Stimulated activated CD4-positive, alpha-beta T cell treated with anti-CD3 and anti-CD28 coated beads, TNF-alpha, amount 100 ng/mL, for 1 hour (primary cell): ENCODE data around the gene MAGI1.

ENCODE experiments used
- DNase-seq, 3 donors: peaks; one replicate each; pipeline ENCODE4 v3.0.0-alpha.2; 2020; ENCODE audit warnings: low read depth in 3 of 3, low spot score in 1 of 3

MAGI1 gene

DNA sequence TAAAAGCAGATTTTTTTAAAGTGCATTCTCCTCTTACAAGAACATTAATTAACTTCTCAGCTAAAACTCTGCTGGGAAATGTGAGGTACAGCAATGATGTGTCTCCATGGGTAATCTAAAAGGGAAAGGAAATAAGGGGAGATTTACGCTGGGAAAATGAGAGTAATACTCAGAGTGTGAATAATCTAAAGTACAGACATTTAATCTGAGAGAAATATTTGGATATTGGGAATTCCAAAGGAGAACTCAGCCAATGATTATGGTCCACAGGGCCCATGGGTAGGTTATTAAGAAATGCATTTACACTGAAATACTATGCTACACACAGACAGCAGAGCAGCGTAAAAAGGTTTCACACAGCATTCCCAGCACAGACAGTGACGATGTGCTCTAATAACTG is 229.9 kb downstream of the MAGI1 start:
- no peak for DNase-seq

DNA sequence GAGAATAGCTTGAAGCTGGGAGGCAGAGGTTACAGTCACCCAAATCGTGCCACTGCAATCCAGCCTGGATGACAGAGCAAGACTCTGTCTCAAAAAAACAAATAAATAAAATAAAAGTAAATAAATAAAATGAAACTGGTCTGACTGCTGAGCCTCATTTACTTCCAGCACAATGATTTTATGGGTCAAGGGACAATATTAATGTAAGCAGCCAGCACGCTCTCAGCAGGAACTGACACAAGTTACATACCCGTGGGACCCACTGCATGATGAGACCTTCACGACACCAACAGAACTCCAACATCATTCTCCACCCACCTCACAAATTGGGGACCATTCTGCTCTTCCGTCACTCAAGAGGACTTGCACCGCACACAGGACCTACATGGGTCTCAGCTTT is 230.3 kb downstream of the MAGI1 start:
- no peak for DNase-seq

DNA sequence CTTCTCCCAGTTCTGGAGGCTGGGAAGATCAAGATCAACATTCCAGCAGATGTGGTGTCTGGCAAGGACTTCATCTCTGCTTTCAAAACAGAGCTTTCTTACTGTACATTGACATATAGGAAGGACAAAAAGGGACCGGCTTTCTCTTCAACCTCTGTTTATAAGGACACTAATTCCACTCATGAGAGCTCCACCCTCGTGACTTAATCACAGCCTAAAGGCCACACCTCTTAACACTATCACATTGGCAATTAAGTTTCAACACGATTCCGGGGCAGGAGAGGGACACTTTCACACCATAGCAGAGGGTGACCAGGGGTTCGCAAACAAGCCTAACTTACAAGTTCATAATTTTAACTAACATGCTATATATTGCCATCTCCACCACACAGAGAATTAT is 231.5 kb downstream of the MAGI1 start:
- DNase-seq = no peak

DNA sequence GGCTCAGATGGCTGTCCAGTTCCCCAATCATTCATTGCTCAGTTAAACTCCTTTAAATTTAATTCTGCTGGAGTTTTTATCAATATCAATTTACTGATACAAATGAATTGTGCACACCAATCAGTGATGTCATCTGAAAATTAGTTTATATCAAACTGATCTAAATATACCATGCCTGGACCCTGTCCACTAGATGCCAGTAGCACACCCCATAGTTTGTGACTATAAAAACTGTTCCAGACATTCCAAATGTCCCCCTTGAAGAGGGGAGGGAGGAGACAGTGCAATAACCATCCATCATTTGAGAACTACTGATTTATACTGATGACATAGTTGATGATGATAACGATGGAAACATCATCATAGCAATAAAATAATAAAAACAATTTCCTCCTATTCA is 232.1 kb downstream of the MAGI1 start:
- no peak for DNase-seq

DNA sequence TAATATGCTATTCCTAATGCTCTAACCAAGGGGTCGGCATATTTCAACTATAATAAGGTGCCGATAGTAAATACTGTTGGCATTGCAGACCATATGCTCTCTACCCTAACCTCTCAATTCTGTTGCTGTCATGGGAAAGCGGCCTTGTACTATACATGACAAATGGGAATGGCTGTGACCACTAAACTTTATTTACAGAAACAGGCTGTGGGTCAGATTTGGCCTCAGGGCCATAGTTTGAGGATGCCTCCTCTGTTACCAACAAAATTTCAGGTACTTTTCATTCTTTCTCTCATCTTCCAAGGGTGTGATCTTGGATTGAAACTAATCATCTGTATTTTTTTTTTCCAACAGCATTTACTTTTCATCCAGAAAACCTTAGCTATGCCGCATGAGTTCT is 242.0 kb downstream of the MAGI1 start:
- no peak for DNase-seq

DNA sequence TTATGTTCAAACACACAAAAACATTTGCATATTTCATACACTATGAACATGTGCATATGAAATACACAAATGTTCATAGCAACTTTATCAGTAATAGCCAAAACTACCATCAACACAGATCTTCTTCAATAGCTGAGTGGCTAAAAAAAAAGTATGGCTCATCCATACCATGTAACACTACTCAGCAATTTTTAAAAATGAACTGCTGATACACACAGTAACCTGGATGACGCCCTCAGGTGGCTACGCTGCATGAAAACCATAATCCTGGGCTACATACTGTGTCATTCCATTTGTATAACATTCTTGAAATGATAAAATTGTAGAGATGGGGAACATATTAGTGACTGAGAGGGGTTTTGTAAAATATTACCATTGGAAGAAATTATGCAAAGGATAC is 243.6 kb downstream of the MAGI1 start:
- no peak for DNase-seq

DNA sequence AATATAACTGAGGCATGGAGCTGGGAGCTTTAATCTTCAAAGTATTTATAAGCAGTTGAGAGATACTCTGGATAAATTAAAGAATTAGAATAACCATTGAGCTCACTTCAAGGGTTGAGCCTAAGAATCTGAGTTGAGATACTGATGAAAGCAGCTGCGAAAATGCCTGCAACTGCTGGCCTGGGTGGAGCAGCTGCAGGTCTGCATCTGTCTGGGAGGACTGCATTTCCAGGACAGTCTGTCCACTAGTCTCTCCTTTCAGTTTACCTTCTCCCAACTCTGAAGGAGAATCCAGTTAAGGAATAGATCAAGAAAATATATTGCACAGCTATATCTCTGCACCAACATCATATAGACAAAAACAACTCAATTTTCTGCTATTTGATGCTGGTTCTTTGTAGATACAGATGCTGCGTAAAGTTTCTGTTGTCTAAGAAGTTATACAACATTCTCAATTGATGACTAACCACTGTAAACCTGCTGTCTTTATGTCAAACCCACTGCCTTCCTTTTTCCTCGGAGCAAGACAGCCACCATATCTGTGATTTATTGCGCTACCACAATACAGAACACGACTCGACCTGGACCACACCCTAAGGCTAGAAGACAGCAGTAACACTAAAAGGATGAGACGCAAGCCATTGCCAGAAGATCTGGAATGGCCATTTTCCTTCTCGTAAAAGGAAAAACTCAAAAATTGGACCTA is 245.1 kb downstream of the MAGI1 start:
- DNase-seq = no peak

DNA sequence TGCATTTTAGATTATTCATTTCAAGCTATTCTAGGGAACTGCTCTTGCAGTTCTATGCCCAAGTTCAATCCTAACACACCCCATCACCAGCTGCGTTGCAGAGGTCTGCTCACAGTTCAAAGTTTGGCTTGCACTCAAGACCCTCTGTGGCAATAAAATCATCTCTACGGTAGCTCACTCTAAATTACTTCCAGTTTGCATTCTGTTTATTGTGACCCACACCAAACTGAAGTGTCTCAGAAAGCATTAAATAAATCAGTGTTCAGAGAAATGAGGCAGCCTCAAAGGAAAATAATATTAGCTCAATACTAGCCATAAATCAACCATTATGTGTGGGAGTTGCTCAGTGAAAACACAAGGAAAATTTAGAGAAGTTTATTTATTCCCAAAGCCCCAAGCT is 250.3 kb downstream of the MAGI1 start:
- DNase-seq = no peak

DNA sequence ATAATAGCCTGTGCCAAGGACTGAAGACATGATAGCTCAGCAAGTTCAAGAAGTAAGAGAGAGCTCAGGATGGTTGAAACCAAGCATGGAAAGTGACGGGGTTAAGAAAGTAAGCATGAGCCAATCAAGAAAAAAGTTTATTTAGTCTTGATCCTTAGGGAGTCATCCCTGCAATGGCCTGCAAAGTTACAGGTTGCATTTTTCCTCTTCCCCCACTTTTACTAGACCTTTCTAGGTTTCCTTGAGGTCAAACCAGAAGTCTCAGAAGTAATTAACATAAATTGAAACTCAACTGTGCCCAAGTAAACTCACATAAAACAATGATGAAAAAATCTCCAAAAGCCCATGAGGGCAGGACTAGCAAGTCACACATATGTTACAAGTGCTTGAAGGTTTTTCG is 250.9 kb downstream of the MAGI1 start:
- no peak for DNase-seq

DNA sequence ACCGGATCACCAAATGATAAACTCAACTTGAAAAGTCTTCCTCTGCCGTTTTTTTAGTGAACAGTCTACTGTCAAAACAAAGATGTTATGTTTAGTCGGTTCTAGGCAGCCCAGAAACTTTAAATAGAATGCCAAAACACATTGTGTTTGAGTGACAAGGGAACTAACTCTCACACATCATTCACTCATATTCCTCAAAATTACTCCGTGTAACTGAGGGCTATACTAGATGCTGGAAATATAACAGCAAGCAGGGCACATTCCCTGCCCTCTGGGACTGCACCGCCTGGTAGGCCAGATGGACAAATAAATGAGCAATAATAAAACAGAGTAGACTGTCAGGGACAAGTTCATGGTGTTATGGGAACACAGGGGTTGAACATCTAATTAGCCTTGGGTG is 251.4 kb downstream of the MAGI1 start:
- no peak for DNase-seq

DNA sequence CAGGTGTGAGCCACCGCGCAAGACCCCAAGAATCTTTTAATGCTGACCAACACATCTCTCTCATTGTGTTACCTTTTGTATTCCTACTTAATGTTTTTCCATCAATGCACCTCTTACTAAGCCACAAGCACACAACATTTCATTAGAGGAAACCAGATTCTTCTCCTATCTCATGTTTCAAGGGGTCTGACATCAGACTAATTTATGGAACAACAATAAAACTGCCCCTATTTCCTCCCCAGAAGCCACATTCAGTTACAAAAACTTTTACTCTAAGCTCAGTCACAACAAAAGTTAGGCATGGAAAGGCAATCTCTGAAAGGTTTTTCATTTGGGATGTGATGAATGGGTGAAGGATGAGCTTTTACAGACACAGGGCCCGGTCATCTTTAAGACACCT is 251.8 kb downstream of the MAGI1 start:
- DNase-seq = no peak

DNA sequence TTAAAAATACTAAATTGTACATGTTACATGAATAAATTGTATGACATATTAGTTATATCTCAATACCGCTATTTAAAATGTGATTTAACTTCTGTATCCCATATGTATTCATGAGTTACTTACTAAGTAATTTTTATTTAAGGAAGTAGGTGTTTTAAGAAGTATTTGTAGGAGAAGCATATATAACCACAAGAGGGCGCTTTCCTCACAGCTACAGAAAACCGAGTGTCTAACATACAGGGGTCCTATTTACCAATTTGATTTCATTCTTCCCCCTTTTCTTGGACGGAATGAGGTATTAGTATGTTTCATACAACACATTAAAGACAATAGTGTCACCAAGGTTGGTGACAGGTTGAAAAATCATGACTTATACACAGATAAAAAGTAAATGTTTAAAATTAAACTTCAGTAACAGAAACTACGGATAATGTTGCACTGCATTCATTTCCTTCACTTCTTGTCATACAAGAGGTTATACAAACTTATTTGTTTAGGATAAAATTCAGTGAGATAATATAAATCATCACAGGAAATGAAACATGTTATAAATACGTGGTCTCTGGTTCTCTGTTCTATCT is 253.6 kb downstream of the MAGI1 start:
- no peak for DNase-seq

DNA sequence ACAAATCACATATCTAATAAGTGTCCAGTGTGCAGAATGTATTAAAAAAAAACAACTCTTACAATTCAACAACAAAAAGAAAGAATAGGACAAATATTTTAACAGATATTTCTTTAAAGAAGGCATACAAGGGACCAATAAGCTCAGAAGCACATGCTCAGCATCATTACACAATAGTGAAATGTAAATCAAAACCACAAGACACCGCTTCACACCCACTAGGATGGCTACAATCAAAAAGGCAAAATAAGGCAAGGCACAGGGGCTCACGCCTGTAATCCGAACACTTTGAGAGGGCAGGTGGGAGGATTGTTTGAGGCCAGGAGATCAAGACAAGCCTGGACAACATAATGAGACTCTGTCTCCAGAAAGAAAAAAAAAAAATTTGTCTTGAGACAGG is 255.6 kb downstream of the MAGI1 start:
- no peak for DNase-seq

DNA sequence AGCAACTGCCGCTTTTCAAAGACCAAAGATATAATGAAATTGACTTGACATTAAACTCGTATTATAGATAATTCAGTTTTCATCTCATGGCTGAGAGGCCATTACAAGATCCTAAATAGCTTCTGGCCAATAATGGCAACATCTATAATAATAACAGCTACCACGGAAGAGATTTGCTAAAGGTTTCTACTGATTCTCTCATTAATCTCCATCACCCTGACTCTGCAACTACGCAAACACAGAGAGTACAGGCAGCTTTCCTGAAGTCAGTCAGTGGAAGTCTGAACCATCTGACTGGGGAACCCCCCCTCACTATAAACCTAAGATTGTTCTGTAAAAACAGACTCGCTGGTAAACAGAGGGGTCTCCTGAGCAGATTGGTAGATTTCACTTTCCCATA is 257.1 kb downstream of the MAGI1 start:
- no peak for DNase-seq

DNA sequence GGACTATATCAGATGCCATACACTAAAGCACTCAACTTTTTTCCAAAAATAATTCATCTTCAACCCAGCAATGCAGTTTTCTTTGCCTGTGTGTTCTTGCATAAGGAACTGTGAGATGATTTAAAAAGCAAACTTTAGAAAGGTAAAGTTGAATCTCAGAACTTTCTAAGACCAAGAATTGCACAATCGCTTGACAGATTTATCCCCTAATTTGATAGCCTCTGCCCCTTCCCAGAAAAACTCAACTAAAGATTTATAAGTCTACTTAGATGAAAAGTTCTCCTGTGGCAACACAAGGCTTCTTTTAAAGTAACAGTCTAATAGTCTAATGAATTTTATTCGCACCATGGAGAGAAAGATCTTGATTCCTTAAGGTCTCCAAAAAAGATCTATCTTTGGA is 259.3 kb downstream of the MAGI1 start:
- no peak for DNase-seq

DNA sequence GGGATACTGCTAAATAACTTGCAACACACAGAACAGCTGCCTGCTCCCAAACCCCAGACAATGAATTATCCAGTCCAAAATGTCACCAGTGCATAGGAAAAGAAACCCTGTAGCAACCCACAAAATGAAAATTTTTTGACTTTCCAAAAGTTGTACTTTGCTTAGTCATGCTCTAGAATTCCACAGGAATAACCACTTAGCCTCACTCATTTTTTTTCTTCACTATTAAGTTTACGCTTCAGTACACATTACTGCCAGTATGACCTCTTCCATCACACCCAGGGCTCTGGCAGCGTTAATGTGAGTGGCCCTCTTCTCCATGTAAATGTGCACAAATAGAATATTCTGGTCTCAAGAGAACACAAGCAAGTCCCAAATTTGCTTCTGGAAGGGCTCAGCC is 259.8 kb downstream of the MAGI1 start:
- no peak for DNase-seq

DNA sequence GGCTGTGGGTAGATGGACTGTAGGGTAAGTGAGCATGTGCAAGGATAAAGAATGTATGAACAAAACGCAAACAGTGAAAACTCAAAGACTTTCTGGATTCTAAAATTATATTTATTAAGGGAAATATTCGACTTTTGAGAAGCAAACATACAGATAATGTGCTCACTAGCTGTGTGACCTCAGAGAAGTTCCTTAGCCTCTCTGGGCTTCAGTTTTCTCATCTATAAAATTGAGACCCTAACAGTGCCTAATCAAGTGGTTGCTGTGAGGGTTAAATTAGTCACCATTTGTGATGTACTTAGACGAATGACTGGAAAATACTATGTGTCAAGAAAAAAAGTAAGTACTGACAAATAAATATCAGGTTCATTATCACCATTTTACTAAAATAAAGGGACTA is 261.7 kb downstream of the MAGI1 start:
- DNase-seq = no peak

DNA sequence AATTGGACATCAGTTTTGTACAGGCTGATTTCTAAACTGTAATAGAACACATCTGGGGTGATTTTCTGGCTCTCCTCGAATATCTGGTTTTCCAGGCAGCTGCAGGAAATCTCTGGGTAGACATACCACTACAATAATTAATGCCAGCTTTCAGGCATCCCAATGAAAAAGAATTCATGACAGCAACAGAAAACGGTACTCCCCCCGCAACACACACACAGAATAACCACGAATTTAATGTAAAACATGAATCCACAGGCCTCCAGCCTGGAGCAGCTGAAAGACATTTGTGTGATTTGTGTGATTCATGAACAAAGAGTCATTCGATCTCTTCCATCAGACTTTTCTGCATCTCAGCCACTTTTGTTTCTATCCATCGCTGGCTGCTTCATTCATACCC is 262.2 kb downstream of the MAGI1 start:
- DNase-seq = no peak

DNA sequence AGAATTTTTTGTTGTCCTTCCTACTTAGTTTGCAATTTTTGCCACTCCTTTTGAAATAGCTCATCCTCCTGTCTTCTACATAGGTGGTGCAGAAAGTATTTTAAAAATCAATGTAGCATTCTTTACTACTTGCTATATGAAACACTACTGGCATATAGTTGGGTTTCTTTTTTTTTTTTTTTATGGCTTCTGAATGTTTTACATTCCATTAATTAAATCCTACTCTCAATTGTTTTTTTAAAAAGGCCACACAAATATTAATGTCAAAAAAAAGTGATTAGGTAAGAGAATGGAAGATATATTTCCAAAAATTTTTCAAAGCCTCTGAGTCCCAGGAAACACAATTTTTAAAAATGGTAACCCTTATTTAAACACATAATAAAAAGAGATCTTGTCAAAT is 262.6 kb downstream of the MAGI1 start:
- no peak for DNase-seq

DNA sequence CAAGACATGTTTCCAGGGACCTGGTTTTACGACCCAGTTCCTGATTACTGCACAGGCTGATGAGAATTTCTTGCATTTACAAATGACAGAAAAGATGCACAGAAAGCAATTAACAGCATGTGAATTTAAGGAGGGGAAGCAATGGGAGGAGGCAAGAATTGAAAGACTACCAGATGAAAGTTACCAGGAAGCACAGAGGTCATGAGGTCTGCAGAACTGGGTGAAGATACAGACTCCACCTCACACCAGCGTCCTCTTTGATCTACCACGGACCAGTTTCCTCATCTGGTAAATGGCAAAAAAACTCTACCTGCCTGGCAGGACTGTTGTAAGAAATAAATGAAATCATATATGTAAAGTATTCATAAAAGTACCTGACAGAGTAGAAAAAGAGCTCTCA is 266.0 kb downstream of the MAGI1 start:
- no peak for DNase-seq

DNA sequence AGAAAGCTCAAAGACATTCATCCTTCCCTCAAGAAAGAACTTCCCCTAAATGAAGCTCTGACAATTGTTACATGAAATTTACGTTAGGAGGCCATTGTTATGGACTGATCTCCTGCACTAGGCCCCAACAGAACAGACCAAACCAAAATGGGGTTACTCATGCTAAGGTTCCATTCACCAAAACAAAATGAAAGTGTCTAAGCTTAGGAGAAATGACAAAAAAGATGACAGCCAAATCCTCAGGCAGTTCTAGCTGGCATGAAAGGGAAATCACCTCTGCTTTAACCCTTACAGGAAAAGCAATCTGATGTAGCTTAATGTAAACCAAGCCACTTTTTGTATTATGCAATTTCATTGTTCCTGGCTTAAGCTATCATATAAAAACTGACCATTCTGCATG is 271.2 kb downstream of the MAGI1 start:
- no peak for DNase-seq

DNA sequence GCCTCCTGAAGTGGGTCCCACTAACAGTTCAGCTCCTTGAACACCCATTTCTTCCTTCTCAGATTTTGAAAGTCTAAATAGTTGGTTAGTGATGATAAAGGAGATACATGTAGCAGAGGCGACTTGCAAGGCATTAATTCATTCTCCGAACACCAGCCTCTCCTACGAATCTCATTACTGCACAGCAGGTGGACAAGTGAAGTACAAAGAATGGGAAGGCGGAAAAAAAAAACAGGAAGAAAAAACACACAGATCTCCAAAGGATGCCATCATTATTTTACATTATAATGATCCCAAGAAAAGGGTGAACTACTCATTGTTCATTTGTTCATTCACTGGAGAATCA is 276.5 kb downstream of the MAGI1 start:
- DNase-seq = no peak

DNA sequence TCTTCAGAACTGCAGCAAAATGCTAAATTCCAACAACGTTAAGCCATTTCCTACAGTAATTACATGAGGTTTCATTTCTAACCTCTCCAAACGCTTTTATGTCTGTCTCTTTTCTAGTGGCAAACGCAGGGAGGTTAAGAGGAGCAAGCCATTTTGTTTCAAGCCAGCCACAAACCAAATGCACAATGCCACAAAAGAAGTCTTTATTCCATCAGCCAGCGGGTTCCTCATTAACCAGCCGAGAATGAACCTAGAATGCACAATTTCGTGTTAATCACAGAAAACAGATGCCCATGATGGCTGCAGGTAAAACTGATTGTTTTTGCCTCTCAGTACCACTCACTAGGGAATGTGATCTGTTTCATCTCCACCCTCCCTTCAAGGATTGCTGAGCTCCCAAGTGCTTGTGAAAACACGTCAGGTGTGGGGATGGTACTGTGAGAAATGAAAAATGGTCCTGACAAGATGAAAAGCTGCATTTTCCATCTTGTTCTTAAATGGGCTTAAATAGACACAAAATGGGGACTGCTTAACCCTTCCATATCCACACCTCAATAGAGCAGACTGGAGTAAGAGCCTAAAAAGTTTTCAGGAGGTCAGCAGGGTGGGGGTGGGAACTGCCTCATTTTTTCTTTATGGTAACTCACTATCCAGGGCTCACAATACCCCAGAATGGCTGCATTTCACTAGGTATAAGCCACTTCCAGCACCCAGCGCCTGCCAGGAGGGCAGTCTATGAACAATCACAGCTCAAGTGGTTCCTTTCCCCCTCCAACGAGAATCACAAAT is 277.1 kb downstream of the MAGI1 start:
- no peak for DNase-seq
